HG03103 (cell line): Measurements from ENCODE around the gene PTPRE.

Source experiments
- ATAC-seq: cut with Tn5 transposase; IDR thresholded peaks from one replicate; pipeline ENCODE4 v1.9.1; 2021; ENCODE audit warnings: low read depth; ENCODE audit not compliant: unreplicated experiment

Gene PTPRE

DNA sequence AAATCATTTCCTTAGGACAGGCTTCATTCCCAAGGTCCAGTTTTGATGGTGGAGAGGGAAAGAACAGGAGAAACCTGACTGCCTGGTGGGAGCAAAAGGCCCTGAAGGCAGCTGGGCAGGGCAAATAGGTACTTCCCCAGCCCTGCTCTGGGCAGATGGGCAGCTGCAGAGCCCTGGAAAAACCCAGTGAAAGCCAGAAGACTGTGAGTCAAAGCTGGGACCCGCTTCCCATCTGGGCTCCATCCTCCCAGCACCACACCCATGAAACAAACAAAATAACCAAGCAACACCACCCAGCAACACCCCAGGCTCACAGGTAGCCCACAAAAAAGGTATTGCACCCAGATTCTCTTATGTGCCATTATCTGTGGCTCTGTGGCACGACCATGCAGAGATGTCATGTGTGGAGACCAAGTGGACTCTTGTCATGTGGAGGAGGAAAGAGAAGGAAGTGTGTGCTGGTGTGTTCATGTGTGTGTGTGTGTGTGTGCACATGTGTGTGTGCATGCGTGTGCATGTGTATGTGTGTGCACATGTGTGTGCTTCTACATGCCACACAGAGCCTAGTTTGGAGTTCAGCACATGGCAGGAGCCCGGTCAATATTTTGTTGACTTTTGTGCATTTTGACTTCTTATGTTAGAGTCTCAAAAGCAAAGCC lies 24.0 kb upstream of the PTPRE start:
- no peak for ATAC-seq

- no peak for ATAC-seq
These were observed 23.4 kb upstream of the PTPRE start for GRCh38 chr10:127883516-127883915.

GRCh38 chr10:127884501-127884900 lies 22.4 kb upstream of the PTPRE start:
- ATAC-seq = no peak

DNA sequence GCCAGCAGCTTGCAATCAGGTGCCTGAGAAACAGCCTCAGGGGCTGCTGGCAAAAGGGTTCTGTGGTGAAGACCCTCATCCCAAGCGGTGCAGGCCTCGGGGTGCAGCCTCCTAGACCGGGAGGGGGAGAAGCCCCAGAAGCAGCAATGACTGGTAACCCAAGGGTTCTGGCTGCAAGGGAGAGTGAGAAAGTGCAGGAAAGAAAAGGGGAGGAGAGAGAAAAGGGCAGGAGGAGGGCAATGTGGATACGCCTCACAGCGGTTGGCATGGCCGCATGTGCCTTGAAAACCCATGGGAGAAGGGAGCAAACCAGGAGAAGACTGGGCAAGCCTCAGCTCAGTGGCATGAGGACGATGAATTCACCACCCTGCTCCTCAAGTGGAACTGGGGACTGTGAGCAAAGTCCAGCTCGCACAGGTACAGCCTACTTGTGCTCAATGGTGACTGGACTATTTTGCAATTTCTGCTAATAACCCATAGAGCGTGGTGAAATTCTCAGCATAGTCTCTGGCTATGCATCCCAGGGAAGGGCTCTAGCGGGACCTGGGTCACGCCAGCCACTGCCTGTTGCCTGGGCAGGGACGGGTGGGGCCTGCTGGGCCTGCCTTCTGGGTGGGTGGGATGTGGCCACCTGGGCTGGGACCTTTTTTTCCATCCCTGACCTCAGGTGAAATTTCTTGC lies 20.4 kb upstream of the PTPRE start:
- no peak for ATAC-seq

DNA sequence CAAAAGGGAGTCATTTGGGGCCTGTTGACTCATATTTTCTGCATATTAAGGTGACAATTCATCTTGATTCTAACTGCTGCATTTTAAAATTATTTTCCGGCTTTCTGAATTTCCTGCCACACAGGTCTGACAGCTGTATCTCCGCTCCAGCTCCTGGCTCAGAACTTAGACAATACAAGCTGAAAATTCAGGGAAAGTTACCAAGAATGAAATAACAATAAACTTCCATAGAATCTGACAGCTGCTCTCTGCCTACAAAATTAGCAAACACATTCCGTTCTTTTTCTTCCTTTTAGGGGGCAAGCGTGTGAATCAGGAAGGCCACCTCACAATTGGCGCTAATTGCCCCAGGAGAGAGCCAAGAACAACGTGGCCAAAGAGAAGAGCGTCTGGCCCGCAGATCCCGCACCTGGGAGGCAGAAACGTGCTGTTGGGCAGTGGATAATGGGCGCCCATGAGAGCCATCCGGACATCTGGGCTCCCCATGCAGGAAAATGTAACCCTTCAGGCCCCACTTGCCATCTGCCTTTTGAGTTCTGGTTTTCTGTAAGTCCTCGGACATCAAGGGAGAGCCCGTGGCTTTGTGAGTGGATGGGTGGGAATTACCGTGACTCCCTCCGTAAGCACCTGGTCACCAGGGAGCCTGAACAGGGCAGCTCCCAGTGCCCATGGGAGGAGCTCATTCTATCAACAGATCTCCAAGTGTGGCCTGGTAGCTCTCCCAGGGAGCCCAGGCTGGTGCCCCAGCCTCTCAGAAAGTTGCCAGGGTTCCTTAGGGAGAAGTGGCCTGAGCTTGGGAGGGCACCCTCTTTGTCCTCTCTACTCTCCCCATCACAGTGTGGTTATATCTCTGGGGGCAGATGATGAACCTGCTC lies 19.1 kb upstream of the PTPRE start:
- no peak for ATAC-seq

DNA sequence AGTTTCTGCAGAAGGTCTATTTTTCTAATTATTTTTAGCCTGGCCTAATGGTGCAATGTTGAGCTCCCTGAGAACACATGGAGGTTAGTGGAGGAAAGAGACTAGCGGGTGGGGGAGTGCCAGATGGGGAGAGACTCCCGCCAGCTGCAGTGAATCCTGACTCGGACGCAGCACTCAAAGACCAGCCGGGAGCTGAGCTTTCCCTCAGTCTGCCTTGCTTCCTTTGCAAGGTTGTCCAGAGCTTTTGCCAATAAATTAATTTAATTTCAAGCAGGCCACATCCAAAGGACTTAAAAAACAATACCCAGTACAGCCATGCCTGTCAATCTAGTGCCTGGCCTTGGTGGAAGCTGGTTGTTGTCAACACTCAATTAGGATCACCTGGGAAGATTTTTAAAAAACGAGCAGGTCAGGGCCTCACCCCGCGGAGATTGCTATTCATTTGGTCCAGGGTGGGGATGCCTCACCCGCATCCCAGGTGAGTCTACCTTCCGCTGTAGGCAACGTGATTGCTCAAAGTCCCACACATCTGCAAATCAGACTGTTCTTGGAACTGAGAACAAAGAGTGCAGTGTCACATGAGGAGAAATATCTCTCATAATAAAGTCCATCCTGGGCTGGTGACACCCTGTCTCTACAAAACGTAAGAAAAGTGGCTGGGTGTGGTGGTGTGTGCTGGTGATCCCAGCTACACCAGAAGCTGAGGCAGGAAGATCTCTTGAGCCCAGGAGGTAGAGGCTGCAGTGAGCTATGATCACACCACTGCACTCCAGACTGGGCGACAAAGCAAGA lies 18.2 kb upstream of the PTPRE start:
- no peak for ATAC-seq

DNA sequence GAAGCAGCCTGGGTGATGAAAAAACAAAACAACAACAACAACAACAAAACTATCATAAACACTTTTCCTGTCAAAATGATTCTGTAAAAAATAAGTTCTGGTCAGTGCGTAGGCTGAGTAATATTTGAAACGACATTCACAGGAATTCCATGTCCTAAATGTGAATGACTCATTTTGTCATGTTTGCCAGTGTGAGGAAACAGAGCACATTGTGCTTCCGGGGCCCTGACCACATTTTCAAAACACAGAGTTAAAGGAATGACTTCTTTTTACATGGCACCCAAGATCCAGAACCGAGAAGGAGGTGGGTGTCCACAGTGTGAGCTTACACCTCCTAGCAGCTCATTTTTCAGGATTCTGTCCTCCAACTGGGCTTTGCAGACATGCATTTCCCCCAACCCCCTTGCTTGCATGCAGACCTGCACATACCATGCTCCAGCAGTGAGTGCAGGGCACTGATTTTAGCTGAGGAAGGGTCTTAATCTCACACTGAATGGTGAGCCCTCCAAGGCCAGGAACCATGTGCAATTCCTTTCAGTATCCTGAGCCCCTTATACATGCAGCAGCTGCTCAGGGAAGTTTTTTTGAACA lies 17.2 kb upstream of the PTPRE start:
- ATAC-seq = no peak

GRCh38 chr10:127890216-127890615 lies 16.7 kb upstream of the PTPRE start:
- ATAC-seq = no peak

DNA sequence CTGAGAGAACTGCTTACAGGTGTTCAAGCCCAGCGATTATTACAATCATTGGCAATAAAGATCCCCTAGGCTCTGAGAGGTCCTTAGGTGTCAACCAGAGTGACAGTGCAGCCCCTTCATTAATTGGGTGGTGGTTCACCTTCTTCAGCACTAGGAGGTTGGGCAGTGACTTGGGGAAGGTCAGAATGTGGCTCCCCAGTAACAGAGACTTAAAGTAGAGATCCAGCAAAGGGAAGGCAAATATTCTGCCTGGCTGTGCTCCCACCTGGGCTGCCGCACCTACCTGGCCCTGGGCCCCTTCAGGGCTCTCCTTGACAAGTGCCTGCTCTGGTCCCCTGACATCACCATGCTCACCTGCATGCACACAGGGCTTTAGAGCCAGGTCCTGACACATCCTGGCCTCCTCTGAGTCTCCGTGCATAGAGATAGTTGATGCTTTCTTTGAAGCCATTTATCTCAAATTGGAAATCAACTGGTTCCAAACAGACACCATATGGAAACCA lies 16.0 kb upstream of the PTPRE start:
- ATAC-seq = no peak

DNA sequence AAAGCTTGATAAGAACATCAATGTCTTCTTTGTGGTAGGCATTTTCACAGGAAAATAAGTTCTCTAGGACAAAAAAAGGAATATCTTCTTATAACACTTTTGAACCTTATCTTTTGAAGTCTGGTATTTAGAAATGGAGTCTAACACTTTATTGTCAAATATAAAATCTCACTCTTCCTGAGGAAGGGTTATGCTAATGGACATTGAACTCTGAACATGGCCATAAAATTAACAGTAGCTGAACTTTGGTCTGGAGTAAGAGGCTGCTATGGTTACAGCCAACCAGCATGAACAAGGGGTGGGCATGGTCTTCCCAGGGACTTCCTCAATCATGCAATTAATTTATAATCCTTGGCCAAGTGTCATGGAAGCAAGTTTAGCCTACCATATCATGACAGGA lies 14.2 kb upstream of the PTPRE start, which contains the start of gene CLRN3:
Gene CLRN3 (minus strand): TSS at position 199 of the 400 bp plus-strand sequence. CDS start 157 bp downstream, at position 42.
- ATAC-seq = no peak

DNA sequence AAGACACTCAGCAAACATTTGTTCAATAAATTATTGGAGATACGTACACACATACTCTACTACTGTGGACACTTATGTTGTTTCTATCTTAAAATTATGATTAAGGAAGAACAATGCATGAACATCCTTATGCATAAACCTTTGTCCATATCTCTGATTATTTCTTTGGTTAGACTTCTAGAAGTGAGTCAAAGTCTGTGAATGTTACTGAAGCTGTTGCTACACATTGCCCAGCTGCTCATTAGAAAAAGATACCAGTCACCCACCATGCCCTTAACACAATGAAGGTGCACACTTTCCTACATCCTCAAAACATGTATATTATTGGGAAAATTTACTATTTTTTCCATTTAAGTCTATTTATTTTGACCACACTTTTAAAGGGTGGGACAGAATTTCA lies 12.8 kb upstream of the PTPRE start:
- no peak for ATAC-seq

DNA sequence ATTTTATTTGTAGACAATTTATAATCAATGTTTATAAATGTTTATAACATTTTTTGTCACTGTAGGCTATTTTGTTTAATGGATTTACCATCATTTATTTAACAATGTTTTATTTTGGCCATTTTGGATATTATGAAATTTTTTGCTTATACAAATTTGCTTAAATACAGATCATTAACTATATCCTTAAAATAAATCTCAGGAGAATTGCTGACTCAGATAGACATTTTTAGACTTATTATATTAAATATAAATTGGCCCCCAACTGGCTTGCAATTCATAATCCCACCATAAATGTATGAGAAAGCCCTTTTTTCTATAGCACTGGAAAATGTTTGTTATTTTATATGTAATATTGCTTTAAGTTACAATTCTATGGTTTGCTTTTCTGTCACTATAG lies 10.3 kb upstream of the PTPRE start:
- no peak for ATAC-seq

- no peak for ATAC-seq
These were observed 9.7 kb upstream of the PTPRE start for GRCh38 chr10:127897177-127897576.

GRCh38 chr10:127899766-127900387 lies 7.0 kb upstream of the PTPRE start:
- ATAC-seq = no peak

DNA sequence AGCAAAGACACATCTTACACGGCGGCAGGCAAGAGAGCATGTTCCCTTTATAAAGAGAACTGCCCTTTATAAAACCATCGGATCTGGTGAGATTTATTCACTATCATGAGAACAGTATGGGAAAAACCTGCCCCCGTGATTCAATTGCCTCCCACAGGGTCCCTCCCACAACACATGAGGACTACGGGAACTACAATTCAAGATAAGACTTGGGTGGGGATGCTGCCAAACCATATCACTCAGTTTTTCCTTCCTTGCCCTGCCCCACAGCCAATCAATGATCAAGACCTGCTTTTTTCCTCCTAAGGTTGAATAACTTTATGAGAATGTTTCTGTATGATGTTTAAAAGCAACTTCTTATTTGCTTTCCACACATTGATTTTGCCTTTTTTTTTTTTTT lies 3.1 kb upstream of the PTPRE start:
- no peak for ATAC-seq

- ATAC-seq = no peak
These were observed 2.4 kb upstream of the PTPRE start for GRCh38 chr10:127904311-127905000.

- no peak for ATAC-seq
These were observed 1.7 kb upstream of the PTPRE start for GRCh38 chr10:127905001-127905847.

- ATAC-seq = no peak
These were observed 1.0 kb upstream of the PTPRE start for GRCh38 chr10:127905848-127906261.
